K562 (cell line): ENCODE results near the gene NEUROD4. TPM values are rescaled to one million over a fixed set of nuclear protein-coding genes. Genes with fewer than 3 reads are reported as not detected.

Source experiments
- ATAC-seq: fragments of 200-7000 bp; cut with Tn5 transposase; 3 replicates; pipeline ENCODE4 v1.9.1; 2020; ENCODE audit warnings: moderate library complexity
- BruUV-seq: library from RNA; stranded (reverse); fragments of 400-500 nt; replicated peaks from 2 replicates; lab custom pipeline; 2021; lab: Mats Ljungman, UMichigan
- CTCF ChIA-PET: fragments of 300-600 bp; formaldehyde crosslinking; extraction: SDS; loops from one replicate; lab custom pipeline; 2021; ENCODE audit warnings: low intra/inter-chr PET ratio; lab: Yijun Ruan, JAX
- POLR2A ChIA-PET: fragments of 300-600, 350-650 bp; sonication (Branson Sonifier 250); formaldehyde crosslinking; extraction: SDS; loops from one replicate; lab custom pipeline; 2021; ENCODE audit warnings: antibody characterized with exemption, inconsistent platforms; lab: Yijun Ruan, JAX
- DNase-seq, 4 experiments: peaks; one replicate each; pipeline versions ENCODE4 v3.0.0 to v3.0.0-alpha.2; 2011 to 2018; ENCODE audit warnings: low spot score in 3 of 4, mixed read lengths in 3 of 4; ENCODE audit errors: extremely low read depth in 1 of 4
- FAIRE-seq: peaks from 2 replicates; lab custom pipeline; 2011; peaks lifted over from hg19 to GRCh38; lab: Jason Lieb, UNC
- H2AFZ ChIP-seq: 2 replicates; pipeline ENCODE4 v1.6.0; 2011; ENCODE audit warnings: low read depth, low read length, control low read depth, inconsistent platforms
- H3K27ac ChIP-seq: fragments of 200-600 bp; 3 replicates; pipeline ENCODE4 v1.8.0; 2011; ENCODE audit warnings: low read depth, mild to moderate bottlenecking, control low read depth, inconsistent platforms, low read length, moderate library complexity, mixed read lengths; ENCODE audit errors: extremely low read depth
- H3K27me3 ChIP-seq, 2 experiments: fragments of 300-600 bp in 1 of 2; 2 replicates in 1 of 2; 3 replicates in 1 of 2; pipeline versions ENCODE4 v1.6.0 to v1.8.0; 2011; ENCODE audit warnings: inconsistent platforms in 2 of 2, low read length in 2 of 2, mild to moderate bottlenecking in 1 of 2, mixed read lengths in 1 of 2, moderate library complexity in 1 of 2; ENCODE audit not compliant: control insufficient read depth in 2 of 2, insufficient read depth in 2 of 2
- H3K36me3 ChIP-seq: fragments of 300-600 bp; 3 replicates; pipeline ENCODE4 v1.8.0; 2011; ENCODE audit warnings: mild to moderate bottlenecking, low read length, inconsistent platforms; ENCODE audit not compliant: control insufficient read depth, insufficient read depth
- H3K4me1 ChIP-seq, 2 experiments: fragments of 200-600 bp in 1 of 2; replicated peaks in 1 of 2; 2 replicates in 1 of 2; 3 replicates in 1 of 2; pipeline versions ENCODE4 v1.5.1 to v1.8.0; 2011; ENCODE audit warnings: inconsistent platforms in 2 of 2, low read length in 2 of 2, mild to moderate bottlenecking in 1 of 2, mixed read lengths in 1 of 2, moderate library complexity in 1 of 2; ENCODE audit not compliant: control insufficient read depth in 2 of 2, insufficient read depth in 2 of 2
- H3K4me2 ChIP-seq: 2 replicates; pipeline ENCODE4 v1.6.1; 2011; ENCODE audit warnings: low read length, control low read depth, inconsistent platforms, mixed read lengths; ENCODE audit not compliant: insufficient read depth
- H3K4me3 ChIP-seq: fragments of 200-600 bp; sonication (generic), shearing (Covaris generic); 2 replicates; pipeline ENCODE4 v1.5.1; 2016; ENCODE audit warnings: control low read depth, inconsistent platforms
- H3K79me2 ChIP-seq: fragments of 200-600 bp; 3 replicates; pipeline ENCODE4 v1.8.0; 2011; ENCODE audit warnings: low read length, inconsistent platforms; ENCODE audit not compliant: control insufficient read depth, insufficient read depth
- H3K9ac ChIP-seq, 2 experiments: 2 replicates each; pipeline versions ENCODE4 v1.6.0 to v1.6.1; 2011; ENCODE audit warnings: low read depth in 2 of 2, low read length in 2 of 2, control low read depth in 1 of 2, inconsistent platforms in 1 of 2, mild to moderate bottlenecking in 1 of 2, mixed read lengths in 1 of 2; ENCODE audit not compliant: insufficient read depth in 1 of 2
- H3K9me1 ChIP-seq: one replicate; pipeline ENCODE4 v1.6.0; 2011; ENCODE audit warnings: inconsistent platforms, mild to moderate bottlenecking, low read length, moderate library complexity; ENCODE audit not compliant: control insufficient read depth, insufficient read depth
- H3K9me3 ChIP-seq: replicated peaks from 2 replicates; pipeline ENCODE4 v1.5.1; 2011; ENCODE audit warnings: low read depth, low read length, inconsistent platforms; ENCODE audit not compliant: control insufficient read depth, insufficient read depth
- H4K20me1 ChIP-seq: replicated peaks from 2 replicates; pipeline ENCODE4 v1.6.1; 2011; ENCODE audit warnings: low read length, inconsistent platforms, mixed read lengths; ENCODE audit not compliant: control insufficient read depth, insufficient read depth
- AFF4 ChIP-seq: sonication (generic); formaldehyde crosslinking; IDR thresholded peaks from 2 replicates; pipeline ENCODE4 v1.8.0; 2023; ENCODE audit warnings: mild to moderate bottlenecking, missing genetic modification reagents
- CEBPB ChIP-seq: fragments of 450-650 bp; IDR thresholded peaks from 2 replicates; pipeline ENCODE4 v1.6.1; 2016; ENCODE audit warnings: missing genetic modification characterization, missing compliant biosample characterization
- CEBPG ChIP-seq, 3 experiments: fragments of 200-800 bp in 1 of 3; sonication (Bioruptor generic) in 1 of 3; sonication (generic) in 1 of 3; formaldehyde crosslinking in 1 of 3; IDR thresholded peaks in 2 of 3; conservative IDR thresholded peaks in 1 of 3; 2 replicates each; pipeline versions ENCODE4 v1.6.1 to v1.8.0; 2016 to 2022; ENCODE audit warnings: missing compliant biosample characterization in 2 of 3, missing genetic modification characterization in 2 of 3, mild to moderate bottlenecking in 1 of 3, missing genetic modification reagents in 1 of 3
- ZNF316 ChIP-seq: fragments of 450-650 bp; IDR thresholded peaks from 2 replicates; pipeline ENCODE4 v1.6.1; 2016
- ZNF77 ChIP-seq: fragments of 250-450 bp; sonication (Bioruptor Pico); IDR thresholded peaks from 2 replicates; pipeline ENCODE4 v1.5.0; 2020
- WGBS: fragments of 100-300 bp; shearing (Covaris generic); methylation state at CpG from one replicate; pipeline ENCODE4 v1.1.6; 2016; ENCODE audit warnings: low coverage, mixed read lengths; ENCODE audit not compliant: insufficient coverage; ENCODE audit errors: missing lambda C conversion rate; 5-methylcytosine and 5-hydroxymethylcytosine counted together
- in situ Hi-C: fragments of 300-500 bp; cut with MboI; formaldehyde crosslinking; loops from 4 replicates; pipeline ENCODE4 v1.15.0; 2018; ENCODE audit warnings: inconsistent platforms, mixed read lengths
- intact Hi-C: fragments of 100-400 bp; cut with micrococcal nuclease; formaldehyde crosslinking; loops from 2 replicates; pipeline ENCODE4 v1.14.2; 2022
- polyA plus RNA-seq, 8 experiments: library from polyadenylated mRNA; depleted of rRNA in 4 of 8; stranded (reverse) in 5 of 8; unstranded in 3 of 8; fragments of >200 nt; fragmentation: Nextera tagmentation in 2 of 8; fragmentation: Illumina TruSeq in 1 of 8; extraction: Ambion mirVana in 2 of 8; extraction: Trizol in 1 of 8; gene quantifications; 2 replicates each; pipeline versions ENCODE4 v1.2.1 to v1.2.3, GENCODE V29; 2011 to 2014; ENCODE audit warnings: inconsistent platforms in 1 of 8, missing spikeins in 1 of 8
- total RNA-seq, 7 experiments: library from RNA; depleted of rRNA in 6 of 7; stranded (reverse); fragments of >200 nt in 6 of 7; fragmentation: Illumina TruSeq in 2 of 7; extraction: Trizol in 2 of 7; gene quantifications; 2 replicates each; pipeline versions ENCODE4 v1.2.1 to v1.2.3, GENCODE V29; 2011 to 2021; ENCODE audit warnings: low replicate concordance in 1 of 7
- TF ChIP-seq, protein P1 (sequence below): fragments of 450-650 bp; formaldehyde crosslinking; IDR thresholded peaks from 2 replicates; pipeline ENCODE4 v1.4.0; 2022; ENCODE audit warnings: mild to moderate bottlenecking, moderate library complexity

Gene NEUROD4
- total and polyA plus RNA-seq, 9 of the 15 experiments (the other 6 are each of a cell fraction or from before 2014, with no cell fraction given): not detected

- Histone ChIP-seq H3K9me1 (no peaks in the 10 kb centered on the region), H3K4me1 (no peaks in the 10 kb centered on the region), H2AFZ (no peak overlapping the region), H3K4me3 (no peak overlapping the region), H3K27ac (no peak overlapping the region), H3K79me2 (no peaks in the 10 kb centered on the region), H3K36me3 (no peaks in the 10 kb centered on the region), H3K9me3 (no peaks in the 10 kb centered on the region), H3K27me3 (peaks cover 9 to 10% of the 10 kb centered on the region in 2 experiments; a peak in 3 of 5 replicates), H3K4me2 (no peak overlapping the region)
- 3% methylated on average over 4 of the region's 4 CpGs for WGBS
- POLR2A ChIA-PET: no interaction called here
- no TSS peak for BruUV-seq
- FAIRE-seq: no peak
- in situ Hi-C loops: no loop called here
- no peak for DNase-seq
- CTCF ChIA-PET: interaction anchor here (0.6 kb wide), 1 partner anchor 29 kb away, joined by 3 read pairs; no protein-coding TSS in a partner anchor
- TF ChIP-seq ZNF77 (CRISPR knock-in tag) (no peak), ZNF316 (0 out of 2 replicates have a peak, but pooled peaks have one; percentile 13)
- TF ChIP-seq, all 486 proteins: peak for 1
- H4K20me1 ChIP-seq: no peaks in the 10 kb centered on the region
- ATAC-seq: no peak
- intact Hi-C loops: no loop called here
- H3K9ac ChIP-seq: no peak overlapping the region
Measured at GRCh38 chr12:55041345-55042055, 21.7 kb downstream of the NEUROD4 start.

- H3K27me3 ChIP-seq: peaks cover 6 to 13% of the 10 kb centered on the region in 2 experiments; a peak in 4 of 5 replicates
- H3K36me3 ChIP-seq: no peaks in the 10 kb centered on the region
- no TSS peak for BruUV-seq
- no peak overlapping the region for H2AFZ ChIP-seq
- no peak overlapping the region for H3K9ac ChIP-seq
- no peaks in the 10 kb centered on the region for H3K4me1 ChIP-seq
- in situ Hi-C loops (no loop called here), intact Hi-C loops (no loop called here)
- no peak overlapping the region for H3K4me2 ChIP-seq
- ATAC-seq (no peak), DNase-seq (no peak), FAIRE-seq (no peak)
- WGBS: 2% methylated on average over 3 of the region's 3 CpGs
- no peaks in the 10 kb centered on the region for H3K79me2 ChIP-seq
- H3K9me3 ChIP-seq: no peaks in the 10 kb centered on the region
- no peak overlapping the region for H3K4me3 ChIP-seq
- H4K20me1 ChIP-seq: no peaks in the 10 kb centered on the region
- no peaks in the 10 kb centered on the region for H3K9me1 ChIP-seq
- POLR2A ChIA-PET: interaction anchor here (0.8 kb wide), 1 partner anchor 14 kb away, joined by 4 read pairs; no protein-coding TSS in a partner anchor
- H3K27ac ChIP-seq: no peak overlapping the region
- CTCF ChIA-PET: no interaction called here
- no peak for TF ChIP-seq AFF4 (CRISPR knock-in tag)
- no peak for TF ChIP-seq CEBPG (CRISPR knock-in tag; IDR thresholded peaks at IDR 0.05)
- peak; percentile 93 to 96 for TF ChIP-seq CEBPG (tag; conservative IDR thresholded peaks at IDR 0.05 in 1 of 2, IDR thresholded peaks at IDR 0.05 in 1 of 2)
- TF ChIP-seq, protein P1, sequence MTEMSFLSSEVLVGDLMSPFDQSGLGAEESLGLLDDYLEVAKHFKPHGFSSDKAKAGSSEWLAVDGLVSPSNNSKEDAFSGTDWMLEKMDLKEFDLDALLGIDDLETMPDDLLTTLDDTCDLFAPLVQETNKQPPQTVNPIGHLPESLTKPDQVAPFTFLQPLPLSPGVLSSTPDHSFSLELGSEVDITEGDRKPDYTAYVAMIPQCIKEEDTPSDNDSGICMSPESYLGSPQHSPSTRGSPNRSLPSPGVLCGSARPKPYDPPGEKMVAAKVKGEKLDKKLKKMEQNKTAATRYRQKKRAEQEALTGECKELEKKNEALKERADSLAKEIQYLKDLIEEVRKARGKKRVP (CRISPR knock-in tag): 0 out of 2 replicates have a peak, but pooled peaks have one; percentile 18
- peak; percentile 59 for TF ChIP-seq CEBPB (tag)
Measured at GRCh38 chr12:55043542-55043941, 23.8 kb downstream of the NEUROD4 start.
